ENCODE data around the gene CNPY1.

The CNPY1 gene

GRCh38 chr7:155578016-155578415 is 31.7 kb upstream of the CNPY1 start:
- Histone ChIP-seq H3K27ac (ENCODE audit: low read depth in 2 of 2, low read length in 2 of 2) (no peak overlapping the region), H3K4me1 (ENCODE audit: control insufficient read depth in 2 of 2, insufficient read depth in 2 of 2, low read length in 2 of 2) (no peaks in the 10 kb centered on the region), H3K9me3 (ENCODE audit: control insufficient read depth in 2 of 2, low read length in 2 of 2) (no peaks in the 10 kb centered on the region), H3K36me3 (ENCODE audit: control insufficient read depth in 2 of 2, insufficient read depth in 2 of 2, low read length in 2 of 2) (no peaks in the 10 kb centered on the region), H3K4me3 (ENCODE audit: low read length in 2 of 2) (no peak overlapping the region), H3K9ac (ENCODE audit: low read depth in 1 of 2, low read length in 2 of 2) (no peak overlapping the region), H3K27me3 (ENCODE audit: control insufficient read depth in 2 of 2, insufficient read depth in 2 of 2, low read length in 2 of 2) (peaks cover 0 to 3% of the 10 kb centered on the region in 2 donors)

DNA sequence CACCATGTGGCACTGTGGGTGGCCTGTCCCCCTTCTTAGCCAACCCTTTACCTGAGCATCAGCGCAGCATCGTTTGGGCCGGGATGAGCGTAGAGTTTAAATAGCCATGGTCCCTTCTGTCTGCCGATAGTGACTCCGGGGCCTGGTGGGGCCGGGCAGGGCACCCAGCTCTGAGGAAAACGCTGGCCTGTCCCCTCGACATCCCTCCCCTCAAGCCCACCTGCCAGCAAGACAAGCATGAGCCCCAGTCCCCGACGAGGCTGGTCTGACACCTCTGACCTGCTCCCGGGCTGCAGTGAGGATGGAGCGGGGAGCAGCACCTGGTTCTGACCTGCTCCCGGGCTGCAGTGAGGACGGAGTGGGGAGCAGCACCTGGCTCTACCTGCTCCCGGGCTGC is 31.1 kb upstream of the CNPY1 start:
- Histone ChIP-seq H3K27me3 (ENCODE audit: control insufficient read depth in 2 of 2, insufficient read depth in 2 of 2, low read length in 2 of 2) (peaks cover 0 to 3% of the 10 kb centered on the region in 2 donors), H3K27ac (ENCODE audit: low read depth in 2 of 2, low read length in 2 of 2) (no peak overlapping the region), H3K36me3 (ENCODE audit: control insufficient read depth in 2 of 2, insufficient read depth in 2 of 2, low read length in 2 of 2) (no peaks in the 10 kb centered on the region), H3K9ac (ENCODE audit: low read depth in 1 of 2, low read length in 2 of 2) (no peak overlapping the region), H3K9me3 (ENCODE audit: control insufficient read depth in 2 of 2, low read length in 2 of 2) (no peaks in the 10 kb centered on the region), H3K4me1 (ENCODE audit: control insufficient read depth in 2 of 2, insufficient read depth in 2 of 2, low read length in 2 of 2) (no peaks in the 10 kb centered on the region), H3K4me3 (ENCODE audit: low read length in 2 of 2) (no peak overlapping the region)

DNA sequence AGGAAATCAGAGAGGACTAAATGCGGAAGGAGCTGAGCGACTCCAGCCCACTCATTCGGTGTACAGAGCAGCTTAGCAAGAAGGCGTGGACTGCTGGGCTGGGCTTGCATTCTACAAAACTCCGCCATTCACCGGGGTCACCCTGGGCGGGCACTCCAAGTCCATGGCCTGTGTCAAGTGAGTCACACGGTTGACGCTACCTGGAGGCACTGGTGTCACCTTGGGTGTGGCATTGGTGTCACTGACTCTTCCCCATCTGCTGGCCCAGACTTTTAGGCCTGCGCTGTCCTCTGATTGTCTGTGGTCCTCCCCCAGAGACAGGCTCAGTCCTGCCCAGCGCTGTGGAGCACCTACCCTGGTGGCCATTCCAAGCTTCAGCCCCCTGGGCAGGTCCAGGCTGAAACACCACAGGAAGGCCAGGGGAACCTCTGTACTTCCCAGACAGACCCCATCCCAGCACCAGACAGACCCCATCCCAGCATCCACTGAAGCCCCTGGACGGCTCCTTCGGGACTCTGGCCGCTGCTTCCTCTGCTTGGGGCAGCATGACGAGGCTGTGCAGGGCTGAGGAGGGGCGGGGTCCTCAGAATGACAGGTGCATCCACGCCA is 30.6 kb upstream of the CNPY1 start:
- H3K27me3 ChIP-seq (ENCODE audit: control insufficient read depth in 2 of 2, insufficient read depth in 2 of 2, low read length in 2 of 2), result peaks cover 2 to 3% of the 10 kb centered on the region in 2 donors

GRCh38 chr7:155576416-155576815 is 30.1 kb upstream of the CNPY1 start:
- Histone ChIP-seq H3K27ac (ENCODE audit: low read depth in 2 of 2, low read length in 2 of 2) (no peak overlapping the region), H3K9me3 (ENCODE audit: control insufficient read depth in 2 of 2, low read length in 2 of 2) (no peaks in the 10 kb centered on the region), H3K36me3 (ENCODE audit: control insufficient read depth in 2 of 2, insufficient read depth in 2 of 2, low read length in 2 of 2) (no peaks in the 10 kb centered on the region), H3K4me3 (ENCODE audit: low read length in 2 of 2) (peak overlapping the region; percentile 3 to 50), H3K9ac (ENCODE audit: low read depth in 1 of 2, low read length in 2 of 2) (peak overlapping the region in 1 of 2 donors; percentile 7), H3K4me1 (ENCODE audit: control insufficient read depth in 2 of 2, insufficient read depth in 2 of 2, low read length in 2 of 2) (no peaks in the 10 kb centered on the region), H3K27me3 (ENCODE audit: control insufficient read depth in 2 of 2, insufficient read depth in 2 of 2, low read length in 2 of 2) (peaks cover 3 to 4% of the 10 kb centered on the region in 2 donors)

More for the DNA sequence above, 30.6 kb upstream of the CNPY1 start:
- peak overlapping the region; percentile 3 to 50 for H3K4me3 ChIP-seq (ENCODE audit: low read length in 2 of 2)
- H3K36me3 ChIP-seq (ENCODE audit: control insufficient read depth in 2 of 2, insufficient read depth in 2 of 2, low read length in 2 of 2), result no peaks in the 10 kb centered on the region
- no peaks in the 10 kb centered on the region for H3K9me3 ChIP-seq (ENCODE audit: control insufficient read depth in 2 of 2, low read length in 2 of 2)
- H3K4me1 ChIP-seq (ENCODE audit: control insufficient read depth in 2 of 2, insufficient read depth in 2 of 2, low read length in 2 of 2), result no peaks in the 10 kb centered on the region
- no peak overlapping the region for H3K9ac ChIP-seq (ENCODE audit: low read depth in 1 of 2, low read length in 2 of 2)
- no peak overlapping the region for H3K27ac ChIP-seq (ENCODE audit: low read depth in 2 of 2, low read length in 2 of 2)

GRCh38 chr7:155574556-155575290 is 28.4 kb upstream of the CNPY1 start:
- Histone ChIP-seq H3K4me3 (ENCODE audit: low read length in 2 of 2) (no peak overlapping the region), H3K9me3 (ENCODE audit: control insufficient read depth in 2 of 2, low read length in 2 of 2) (no peaks in the 10 kb centered on the region), H3K27ac (ENCODE audit: low read depth in 2 of 2, low read length in 2 of 2) (no peak overlapping the region), H3K27me3 (ENCODE audit: control insufficient read depth in 2 of 2, insufficient read depth in 2 of 2, low read length in 2 of 2) (peaks cover 0 to 4% of the 10 kb centered on the region in 2 donors), H3K9ac (ENCODE audit: low read depth in 1 of 2, low read length in 2 of 2) (no peak overlapping the region), H3K4me1 (ENCODE audit: control insufficient read depth in 2 of 2, insufficient read depth in 2 of 2, low read length in 2 of 2) (no peaks in the 10 kb centered on the region), H3K36me3 (ENCODE audit: control insufficient read depth in 2 of 2, insufficient read depth in 2 of 2, low read length in 2 of 2) (no peaks in the 10 kb centered on the region)

GRCh38 chr7:155571581-155572345 is 25.4 kb upstream of the CNPY1 start:
- no peak overlapping the region for H3K27ac ChIP-seq (ENCODE audit: low read depth in 2 of 2, low read length in 2 of 2)
- H3K4me3 ChIP-seq (ENCODE audit: low read length in 2 of 2), result no peak overlapping the region
- no peak overlapping the region for H3K9ac ChIP-seq (ENCODE audit: low read depth in 1 of 2, low read length in 2 of 2)
- H3K9me3 ChIP-seq (ENCODE audit: control insufficient read depth in 2 of 2, low read length in 2 of 2), result no peaks in the 10 kb centered on the region
- H3K36me3 ChIP-seq (ENCODE audit: control insufficient read depth in 2 of 2, insufficient read depth in 2 of 2, low read length in 2 of 2), result no peaks in the 10 kb centered on the region
- peaks cover 0 to 4% of the 10 kb centered on the region in 2 donors for H3K27me3 ChIP-seq (ENCODE audit: control insufficient read depth in 2 of 2, insufficient read depth in 2 of 2, low read length in 2 of 2)
- no peaks in the 10 kb centered on the region for H3K4me1 ChIP-seq (ENCODE audit: control insufficient read depth in 2 of 2, insufficient read depth in 2 of 2, low read length in 2 of 2)

- Histone ChIP-seq H3K4me1 (ENCODE audit: control insufficient read depth in 2 of 2, insufficient read depth in 2 of 2, low read length in 2 of 2) (no peaks in the 10 kb centered on the region), H3K27ac (ENCODE audit: low read depth in 2 of 2, low read length in 2 of 2) (no peak overlapping the region), H3K36me3 (ENCODE audit: control insufficient read depth in 2 of 2, insufficient read depth in 2 of 2, low read length in 2 of 2) (no peaks in the 10 kb centered on the region), H3K9ac (ENCODE audit: low read depth in 1 of 2, low read length in 2 of 2) (no peak overlapping the region), H3K27me3 (ENCODE audit: control insufficient read depth in 2 of 2, insufficient read depth in 2 of 2, low read length in 2 of 2) (peaks cover 0 to 4% of the 10 kb centered on the region in 2 donors), H3K9me3 (ENCODE audit: control insufficient read depth in 2 of 2, low read length in 2 of 2) (no peaks in the 10 kb centered on the region), H3K4me3 (ENCODE audit: low read length in 2 of 2) (no peak overlapping the region)
Observed at GRCh38 chr7:155570991-155571390, 24.6 kb upstream of the CNPY1 start.

DNA sequence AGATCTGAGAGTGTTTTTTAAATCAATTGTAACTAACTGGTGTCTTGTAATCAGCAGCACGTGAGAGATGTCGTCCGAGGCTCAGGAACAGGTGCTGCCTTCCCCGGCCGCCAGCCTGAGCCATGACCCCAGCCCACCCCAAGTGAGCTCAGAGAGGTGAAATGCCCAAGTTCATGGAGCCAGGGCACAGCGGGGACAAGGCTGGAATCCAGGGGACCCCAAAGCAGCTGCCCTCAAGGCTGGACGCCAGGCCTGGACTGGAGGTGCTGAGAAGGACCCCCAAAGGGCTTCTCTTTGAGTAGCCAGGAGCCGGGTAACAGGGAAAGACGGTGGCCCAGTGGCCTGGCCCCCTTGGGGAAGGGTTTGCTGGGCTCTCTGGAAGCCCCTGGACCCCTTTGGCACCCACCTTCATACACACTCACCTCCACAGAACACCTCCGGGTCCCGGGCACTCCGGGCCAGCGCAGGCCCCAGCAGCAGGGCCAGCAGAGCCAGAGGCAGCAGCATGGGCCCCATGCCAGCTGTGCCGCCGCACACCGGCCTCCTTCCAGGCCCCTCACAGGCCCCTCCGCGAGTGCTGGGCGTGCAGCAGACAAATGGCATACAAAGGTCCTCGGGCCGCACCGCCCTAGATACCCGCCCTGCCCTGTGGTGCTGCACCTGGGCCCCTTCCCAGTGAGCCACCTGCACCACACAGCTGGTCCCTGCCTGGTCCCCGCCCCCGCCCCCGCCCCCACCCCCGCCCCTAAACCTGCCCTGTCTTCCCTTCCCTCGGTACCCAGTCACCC is 24.0 kb upstream of the CNPY1 start:
- H3K4me1 ChIP-seq (ENCODE audit: control insufficient read depth in 2 of 2, insufficient read depth in 2 of 2, low read length in 2 of 2), result no peaks in the 10 kb centered on the region
- H3K27me3 ChIP-seq (ENCODE audit: control insufficient read depth in 2 of 2, insufficient read depth in 2 of 2, low read length in 2 of 2), result peaks cover 0 to 4% of the 10 kb centered on the region in 2 donors
- no peaks in the 10 kb centered on the region for H3K36me3 ChIP-seq (ENCODE audit: control insufficient read depth in 2 of 2, insufficient read depth in 2 of 2, low read length in 2 of 2)
- H3K27ac ChIP-seq (ENCODE audit: low read depth in 2 of 2, low read length in 2 of 2), result no peak overlapping the region
- H3K9me3 ChIP-seq (ENCODE audit: control insufficient read depth in 2 of 2, low read length in 2 of 2), result no peaks in the 10 kb centered on the region
- no peak overlapping the region for H3K4me3 ChIP-seq (ENCODE audit: low read length in 2 of 2)
- no peak overlapping the region for H3K9ac ChIP-seq (ENCODE audit: low read depth in 1 of 2, low read length in 2 of 2)

GRCh38 chr7:155569681-155570080 is 23.3 kb upstream of the CNPY1 start:
- H3K9me3 ChIP-seq (ENCODE audit: control insufficient read depth in 2 of 2, low read length in 2 of 2), result no peaks in the 10 kb centered on the region
- H3K4me3 ChIP-seq (ENCODE audit: low read length in 2 of 2), result no peak overlapping the region
- no peaks in the 10 kb centered on the region for H3K4me1 ChIP-seq (ENCODE audit: control insufficient read depth in 2 of 2, insufficient read depth in 2 of 2, low read length in 2 of 2)
- H3K27ac ChIP-seq (ENCODE audit: low read depth in 2 of 2, low read length in 2 of 2), result no peak overlapping the region
- peaks cover 1 to 4% of the 10 kb centered on the region in 2 donors for H3K27me3 ChIP-seq (ENCODE audit: control insufficient read depth in 2 of 2, insufficient read depth in 2 of 2, low read length in 2 of 2)
- no peak overlapping the region for H3K9ac ChIP-seq (ENCODE audit: low read depth in 1 of 2, low read length in 2 of 2)
- H3K36me3 ChIP-seq (ENCODE audit: control insufficient read depth in 2 of 2, insufficient read depth in 2 of 2, low read length in 2 of 2), result no peaks in the 10 kb centered on the region

All from mucosa of rectum (tissue), 2 donors.